Gastrocnemius medialis (tissue), 4 donors: Measurements from ENCODE around the gene KLHL14.

Experiments used
- POLR2A ChIP-seq, 2 donors: fragments of 450-650 bp; IDR thresholded peaks; one replicate each; pipeline ENCODE4 v1.6.1; 2017; ENCODE audit warnings: antibody characterized with exemption in 2 of 2, mild to moderate bottlenecking in 2 of 2, moderate library complexity in 2 of 2
- TF ChIP-seq, protein P1 (sequence below), 5 experiments: fragments of 450-650 bp in 3 of 5; fragments of 200-600 bp in 2 of 5; sonication (generic) in 2 of 5; IDR thresholded peaks in 4 of 5; conservative IDR thresholded peaks in 1 of 5; 1 replicate in 4 of 5; 2 replicates in 1 of 5; pipeline ENCODE4 v1.5.1; 2016 to 2019; ENCODE audit warnings: antibody characterized with exemption in 5 of 5, mild to moderate bottlenecking in 3 of 5, moderate library complexity in 3 of 5

- no peak for TF ChIP-seq POLR2A (IDR thresholded peaks at IDR 0.05)
- TF ChIP-seq, protein P1, sequence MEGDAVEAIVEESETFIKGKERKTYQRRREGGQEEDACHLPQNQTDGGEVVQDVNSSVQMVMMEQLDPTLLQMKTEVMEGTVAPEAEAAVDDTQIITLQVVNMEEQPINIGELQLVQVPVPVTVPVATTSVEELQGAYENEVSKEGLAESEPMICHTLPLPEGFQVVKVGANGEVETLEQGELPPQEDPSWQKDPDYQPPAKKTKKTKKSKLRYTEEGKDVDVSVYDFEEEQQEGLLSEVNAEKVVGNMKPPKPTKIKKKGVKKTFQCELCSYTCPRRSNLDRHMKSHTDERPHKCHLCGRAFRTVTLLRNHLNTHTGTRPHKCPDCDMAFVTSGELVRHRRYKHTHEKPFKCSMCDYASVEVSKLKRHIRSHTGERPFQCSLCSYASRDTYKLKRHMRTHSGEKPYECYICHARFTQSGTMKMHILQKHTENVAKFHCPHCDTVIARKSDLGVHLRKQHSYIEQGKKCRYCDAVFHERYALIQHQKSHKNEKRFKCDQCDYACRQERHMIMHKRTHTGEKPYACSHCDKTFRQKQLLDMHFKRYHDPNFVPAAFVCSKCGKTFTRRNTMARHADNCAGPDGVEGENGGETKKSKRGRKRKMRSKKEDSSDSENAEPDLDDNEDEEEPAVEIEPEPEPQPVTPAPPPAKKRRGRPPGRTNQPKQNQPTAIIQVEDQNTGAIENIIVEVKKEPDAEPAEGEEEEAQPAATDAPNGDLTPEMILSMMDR (IDR thresholded peaks at IDR 0.05 in 4 of 5, conservative IDR thresholded peaks at IDR 0.05 in 1 of 5), result no peak
Measured at GRCh38 chr18:32629981-32630700, 142.7 kb downstream of the KLHL14 start.
